GM21423 (cell line): ENCODE data around the gene MED7.
"Not testable (repeated sequence)": the region's sequence is repeated elsewhere in the genome, so short reads cannot be mapped to it uniquely, and the experiment has no call there.

Source experiments
- ATAC-seq: cut with Tn5 transposase; IDR thresholded peaks from one replicate; pipeline ENCODE4 v1.9.1; 2021; ENCODE audit warnings: mild to moderate bottlenecking, moderate library complexity; ENCODE audit not compliant: unreplicated experiment

The MED7 gene

GRCh38 chr5:157142317-157143126 lies at the start of gene MED7:
Gene MED7 (minus strand): TSS chr5:157142865. CDS start chr5:157139431, 3,434 bp downstream.
- ATAC-seq: peak; percentile 100

DNA sequence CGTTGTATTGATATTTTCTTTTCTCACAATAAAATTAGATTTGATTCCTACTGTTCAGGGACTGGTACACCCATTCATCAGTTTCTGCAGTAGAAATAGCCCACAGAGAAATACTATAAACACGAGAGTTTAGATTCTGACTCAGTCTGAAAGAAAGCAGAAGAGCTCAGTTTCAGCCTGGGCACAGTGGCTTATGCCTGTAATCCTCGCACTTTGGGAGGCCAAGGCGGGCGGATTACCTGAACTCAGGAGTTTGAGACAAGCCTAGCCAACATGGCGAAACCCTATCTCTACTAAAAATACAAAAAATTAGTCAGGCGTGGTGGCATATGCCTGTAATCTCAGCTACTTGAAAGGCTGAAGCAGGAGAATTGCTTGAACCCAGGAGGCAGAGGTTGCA lies 46.6 kb upstream of the MED7 start:
- ATAC-seq: no peak

DNA sequence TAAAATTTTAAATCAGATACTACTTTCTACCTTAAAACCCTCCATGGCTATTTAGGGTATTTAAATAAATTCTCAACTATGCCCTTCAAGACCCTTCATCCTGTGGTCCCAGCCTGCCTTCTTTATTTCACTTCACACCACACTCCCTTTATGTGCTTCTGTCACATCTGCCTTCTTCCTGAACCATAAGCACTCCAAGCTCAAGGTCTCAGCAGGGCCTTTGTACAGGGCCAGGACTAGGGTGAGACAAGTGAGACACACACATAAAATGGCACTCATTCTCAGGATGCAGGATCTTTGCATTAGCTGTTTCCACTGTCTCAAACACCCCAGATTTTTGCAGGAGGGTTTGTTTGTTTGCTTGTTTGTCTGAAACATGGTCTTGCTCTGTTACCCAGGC lies 45.6 kb upstream of the MED7 start:
- ATAC-seq: no peak

DNA sequence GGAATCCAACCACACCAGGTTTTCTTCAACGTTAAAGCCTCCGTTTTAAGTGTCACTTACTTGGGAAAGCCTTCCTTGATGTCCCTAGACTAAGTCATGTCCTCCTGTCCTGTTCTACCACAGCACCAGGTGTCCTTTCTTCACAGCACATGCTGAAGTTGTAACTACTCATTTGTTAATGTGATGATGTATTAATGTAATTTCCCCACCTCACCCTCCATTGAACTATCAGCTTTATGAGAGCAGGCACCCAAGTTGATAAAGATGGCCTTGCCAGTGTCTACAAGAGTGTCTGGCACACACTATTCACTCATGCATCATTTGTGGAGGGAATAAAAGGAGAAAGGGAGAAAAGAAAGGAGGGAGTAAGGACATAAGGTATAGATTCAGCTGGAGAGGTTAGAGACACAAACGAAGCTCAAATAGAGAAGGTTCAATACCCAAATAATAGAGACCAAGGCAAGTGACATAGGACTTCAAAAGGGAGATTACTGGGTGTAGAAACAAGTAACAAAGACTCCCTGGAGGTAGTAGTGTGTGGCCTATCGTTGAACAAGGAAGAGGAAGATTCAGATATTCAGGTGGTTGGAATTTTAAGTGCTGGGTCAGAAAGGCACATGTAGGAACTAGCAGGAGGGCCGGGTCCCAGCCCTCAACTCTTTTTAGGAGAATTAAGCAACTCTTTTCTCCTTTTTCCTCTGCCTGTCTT lies 44.5 kb upstream of the MED7 start:
- ATAC-seq: no peak

- no peak for ATAC-seq
These were observed 43.8 kb upstream of the MED7 start for GRCh38 chr5:157186309-157187045.

DNA sequence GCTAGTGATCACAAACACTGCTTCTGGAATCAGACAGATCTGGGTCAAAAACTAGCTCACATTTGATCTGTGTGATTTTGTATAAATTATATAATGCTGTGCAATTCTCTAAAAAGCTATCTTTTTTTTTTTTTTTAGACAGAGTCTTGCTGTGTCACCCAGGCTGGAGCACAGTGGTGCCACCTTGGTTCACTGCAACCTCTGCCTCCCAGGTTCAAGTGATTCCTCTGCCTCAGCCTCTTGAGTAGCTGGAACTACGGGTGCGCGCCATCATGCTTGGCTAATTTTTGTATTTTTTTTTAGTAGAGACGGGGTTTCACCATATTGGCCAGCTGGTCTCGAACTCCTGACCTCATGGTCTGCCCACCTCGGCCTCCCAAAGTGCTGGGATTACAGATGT lies 42.5 kb upstream of the MED7 start:
- ATAC-seq: not testable (repeated sequence)

GRCh38 chr5:157184117-157184670 lies 41.5 kb upstream of the MED7 start:
- ATAC-seq: no peak

GRCh38 chr5:157182143-157182757 lies 39.6 kb upstream of the MED7 start:
- ATAC-seq: no peak

- ATAC-seq: no peak
These were observed 38.0 kb upstream of the MED7 start, which contains the start of gene ITK for GRCh38 chr5:157180374-157181264. Gene ITK (plus strand): TSS chr5:157180840. CDS start chr5:157180978, 138 bp downstream.

DNA sequence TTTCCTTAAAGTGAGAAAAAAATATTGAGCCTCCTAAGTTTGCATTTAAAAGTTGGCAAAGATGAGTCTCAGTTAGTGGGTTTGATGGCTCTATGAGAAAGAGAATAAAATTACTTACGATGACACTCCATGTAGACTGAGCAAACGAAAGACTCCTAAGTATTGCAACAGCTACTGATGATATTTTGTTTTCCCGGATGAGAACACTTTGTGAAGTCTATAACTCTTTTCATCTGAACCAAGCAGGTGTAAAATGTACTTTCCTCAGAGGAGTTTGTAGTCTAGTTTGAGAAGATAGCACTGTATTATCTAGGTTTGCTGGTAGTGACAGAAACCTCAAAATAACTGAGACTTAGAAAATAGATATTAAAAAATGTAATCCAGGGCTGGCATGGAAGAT lies 36.3 kb upstream of the MED7 start:
- ATAC-seq: no peak

DNA sequence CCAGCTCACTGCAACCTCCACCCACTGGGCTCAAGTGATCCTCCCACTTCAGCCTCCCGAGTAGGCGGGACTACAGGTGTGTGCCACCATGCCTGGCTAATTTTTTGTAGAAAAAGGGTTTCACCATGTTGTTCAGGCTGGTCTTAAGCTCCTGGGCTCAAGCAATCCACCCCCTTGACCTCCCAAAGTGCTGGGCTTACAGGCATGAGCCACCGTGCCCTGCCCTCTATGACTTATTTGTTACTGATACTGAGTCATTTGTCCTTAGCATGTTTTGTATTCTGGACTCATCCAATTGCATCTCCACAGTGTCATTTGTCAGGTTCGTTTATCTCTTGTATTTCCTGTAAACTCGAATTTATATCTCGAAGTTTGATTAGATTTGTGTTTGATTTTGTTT lies 35.3 kb upstream of the MED7 start:
- ATAC-seq: no peak

GRCh38 chr5:157175071-157175612 lies 32.5 kb upstream of the MED7 start:
- ATAC-seq: no peak

- peak; percentile 99 for ATAC-seq
These were observed 29.7 kb upstream of the MED7 start for GRCh38 chr5:157172403-157172802.

DNA sequence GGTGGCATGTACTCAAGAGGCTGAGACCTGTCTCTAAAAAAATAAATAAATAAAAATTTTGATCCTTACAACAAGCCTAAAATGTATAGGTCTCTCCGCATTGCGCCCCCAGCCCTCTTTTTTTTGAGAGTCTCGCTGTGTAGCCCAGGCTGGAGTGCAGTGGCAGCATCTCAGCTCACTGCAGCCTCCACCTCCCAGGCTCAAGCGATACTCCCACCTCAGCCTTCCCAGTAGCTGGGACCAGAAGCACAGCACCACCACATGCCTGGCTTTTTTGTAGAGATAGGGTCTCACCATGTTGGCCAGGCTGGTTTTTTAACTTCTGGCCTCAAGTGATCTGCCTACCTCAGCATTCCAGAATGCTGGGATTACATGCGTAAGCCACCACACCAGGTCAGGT lies 25.6 kb upstream of the MED7 start:
- no peak for ATAC-seq

- no peak for ATAC-seq
These were observed 24.6 kb upstream of the MED7 start for GRCh38 chr5:157167214-157167621.

DNA sequence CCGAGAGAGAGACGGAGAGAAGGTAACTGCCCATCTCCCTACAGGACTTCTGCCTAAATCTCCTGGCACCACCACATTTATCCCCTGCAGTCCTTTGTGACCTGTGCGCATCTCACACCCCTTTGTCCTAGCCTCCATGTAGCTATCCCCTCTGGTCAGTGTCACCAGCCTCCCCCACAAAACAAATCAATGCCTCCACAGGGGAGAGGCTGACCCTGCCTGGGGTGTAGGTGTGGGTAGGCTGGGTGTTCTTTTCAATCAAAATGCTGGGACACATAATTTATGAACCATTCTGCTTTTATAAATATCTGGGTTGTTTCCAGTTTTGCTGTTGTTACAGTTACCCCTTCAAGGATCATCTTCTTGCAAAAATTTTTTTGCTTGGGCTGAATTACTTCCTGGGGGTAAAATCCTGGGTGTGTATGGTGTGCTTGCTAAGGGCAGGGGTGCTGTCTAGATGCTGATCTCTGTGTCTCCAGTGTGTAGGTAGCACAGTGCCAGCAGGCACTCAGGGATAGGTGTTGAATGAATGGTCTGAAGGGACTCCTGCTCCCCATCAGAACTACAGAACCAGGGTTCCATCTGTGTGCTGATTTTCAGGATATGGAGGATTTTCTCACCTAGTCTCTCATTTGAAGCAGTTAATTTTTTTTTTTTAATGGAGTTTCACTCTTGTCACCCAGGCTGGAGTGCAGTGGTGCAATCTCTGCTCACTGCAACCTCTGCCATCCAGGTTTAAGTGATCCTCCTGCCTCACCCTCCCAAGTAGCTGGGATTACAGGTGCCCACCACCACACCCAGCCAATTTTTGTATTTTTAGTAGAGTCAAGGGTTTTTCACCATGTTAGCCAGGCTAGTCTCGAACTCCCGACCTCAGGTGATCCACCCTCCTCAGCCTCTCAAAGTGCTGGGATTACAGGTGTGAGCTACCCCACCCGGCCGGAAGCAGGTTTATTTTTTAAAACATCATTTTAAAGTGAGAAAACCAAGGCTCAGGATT lies 23.8 kb upstream of the MED7 start, which contains the start of gene GARIN3:
Gene GARIN3, minus strand, starts transcription at position 51 of the 1,000 bp plus-strand sequence. CDS start 96 bp downstream, outside the sequence.
- no peak for ATAC-seq

DNA sequence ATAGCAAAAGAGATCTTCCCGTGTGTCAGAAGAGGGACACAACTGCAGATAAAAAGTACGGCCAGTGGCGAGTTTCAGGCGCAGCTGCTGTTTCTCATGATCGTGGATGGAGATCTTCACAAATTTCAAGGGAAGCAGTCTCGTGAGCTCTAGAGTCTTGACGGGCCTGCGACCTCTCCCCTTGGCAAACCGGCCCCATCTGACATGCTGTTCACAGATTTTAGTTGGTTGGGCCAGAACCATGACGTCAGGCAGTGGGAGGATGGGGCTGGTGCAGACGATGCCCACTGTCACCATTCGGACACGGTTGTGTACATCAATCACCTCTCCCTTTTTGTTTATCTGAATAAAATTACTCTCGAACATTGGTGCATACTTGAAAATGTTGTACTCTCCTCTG lies 23.0 kb upstream of the MED7 start:
- ATAC-seq: no peak

- no peak for ATAC-seq
These were observed 22.6 kb upstream of the MED7 start for GRCh38 chr5:157165261-157165660.
